Endometrium (tissue), 2 donors: ENCODE results near the gene MTMR3.
"Not testable (repeated sequence)": the region's sequence is repeated elsewhere in the genome, so short reads cannot be mapped to it uniquely, and the experiment has no call there.

Source experiments
- FAIRE-seq: peaks from 2 replicates; lab custom pipeline; 2012; peaks lifted over from hg19 to GRCh38; lab: Jason Lieb, UNC
- donor health status: control.
- donor health status: control.

The MTMR3 gene

DNA sequence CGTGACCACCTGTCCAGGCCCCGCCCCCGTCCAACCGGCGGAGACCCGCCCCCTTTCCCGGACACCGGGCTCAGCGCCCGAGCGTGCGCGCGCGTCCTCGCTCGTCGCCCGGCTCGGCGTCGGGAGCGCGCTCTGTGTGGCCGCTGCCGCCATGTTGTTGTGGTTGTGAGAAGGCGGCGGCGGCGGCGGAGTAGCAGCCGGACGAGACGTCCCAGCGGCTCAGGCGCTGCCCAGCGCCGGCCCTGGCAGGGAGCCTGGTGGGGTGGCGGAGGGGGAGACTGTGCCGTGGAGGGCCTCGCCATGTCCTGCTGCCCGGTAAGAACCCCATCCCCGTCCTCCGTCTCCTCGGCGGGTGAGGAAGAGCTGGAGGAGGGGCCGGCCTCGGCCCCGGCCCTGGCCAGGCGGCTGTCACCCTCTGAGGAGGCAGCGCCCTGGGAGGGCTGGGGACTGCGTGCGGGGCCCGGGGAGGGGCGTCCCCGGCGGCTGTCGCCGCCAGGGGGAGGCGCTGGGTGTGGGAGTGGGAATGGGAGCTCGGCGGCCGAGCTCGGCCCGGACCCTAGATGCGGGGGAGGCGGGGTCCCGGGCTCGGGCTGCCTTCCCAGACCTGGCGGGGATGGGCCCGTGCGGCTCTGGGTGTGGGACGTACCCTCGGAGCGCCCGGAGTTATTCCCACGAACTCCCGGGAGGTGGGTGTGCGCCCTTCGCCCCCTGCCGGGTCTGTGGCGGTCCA, at the start of gene MTMR3:
Gene MTMR3, plus strand, starts transcription at position 130 of the 730 bp plus-strand sequence. CDS start 87,886 bp downstream, outside the sequence.
- FAIRE-seq = no peak

DNA sequence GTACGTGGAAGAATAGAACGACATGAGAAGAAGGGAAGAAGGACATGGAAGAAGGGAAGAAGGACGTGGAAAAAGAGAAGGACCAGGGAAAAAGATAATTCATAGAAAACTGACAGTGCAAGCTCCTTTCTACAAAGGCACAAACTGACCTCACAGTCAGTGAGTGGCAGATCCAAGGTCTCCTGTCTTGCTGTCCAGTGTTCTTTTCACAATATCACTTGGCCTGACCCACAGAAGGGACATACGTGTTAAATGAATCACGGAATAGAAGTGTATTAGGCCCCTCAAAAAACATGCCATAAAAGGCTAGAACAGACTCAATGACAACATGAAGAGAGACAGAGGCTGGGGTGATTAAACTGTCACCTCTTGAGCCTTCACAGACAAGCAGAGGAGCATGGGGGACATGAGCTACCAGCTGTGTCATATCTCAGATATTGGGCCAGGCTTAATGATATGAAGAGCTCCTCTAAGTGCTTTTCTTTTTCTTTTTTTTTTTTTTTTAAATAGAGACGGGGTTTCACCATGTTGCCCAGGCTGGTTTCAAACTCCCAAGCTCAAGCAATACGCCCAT, 49.5 kb upstream of the MTMR3 start:
- FAIRE-seq = no peak

DNA sequence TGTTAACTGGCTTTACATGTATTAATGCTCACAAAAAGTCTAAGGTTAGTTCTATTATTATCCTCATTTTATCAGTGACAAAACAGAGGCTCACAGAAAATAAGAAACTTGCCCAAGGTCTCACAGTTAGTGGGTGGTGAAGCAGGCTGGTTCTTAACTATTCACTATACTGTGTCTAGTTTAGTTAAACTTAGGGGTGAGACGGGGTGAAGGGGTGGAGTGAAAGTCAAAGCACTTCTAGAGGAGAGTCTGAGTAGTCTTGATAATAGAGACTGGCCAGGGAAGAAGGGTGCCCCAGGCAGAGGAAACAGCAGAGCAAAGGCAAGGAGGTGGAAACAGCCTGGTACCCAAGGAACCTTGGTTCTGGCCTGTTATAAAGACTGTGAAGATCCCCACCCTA, 48.9 kb upstream of the MTMR3 start:
- no peak for FAIRE-seq

DNA sequence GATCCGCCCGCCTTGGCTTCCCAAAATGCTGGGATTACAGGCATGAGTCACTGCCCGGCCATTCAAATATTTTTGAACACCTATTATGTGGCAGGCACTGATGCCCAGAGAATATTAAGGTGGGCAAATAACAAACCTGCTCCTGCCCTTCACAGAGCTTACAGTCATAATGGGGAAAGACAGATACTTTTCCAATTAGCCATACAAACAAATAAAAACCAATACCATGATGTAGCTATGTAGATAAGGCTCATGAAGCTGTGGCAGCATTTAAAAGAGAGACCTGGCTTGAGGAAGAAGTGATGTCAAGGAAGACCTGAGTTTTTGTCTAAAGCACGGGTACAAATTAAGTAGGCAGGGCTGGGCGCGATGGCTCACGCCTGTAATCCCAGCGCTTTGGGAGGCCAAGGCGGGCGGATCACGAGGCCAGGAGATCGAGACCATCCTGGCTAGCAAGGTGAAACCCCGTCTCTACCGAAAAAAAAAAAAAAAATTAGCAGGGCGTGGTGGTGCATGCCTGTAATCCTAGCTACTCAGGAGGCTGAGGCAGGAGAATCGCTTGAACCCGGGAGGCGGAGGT, 46.1 kb upstream of the MTMR3 start:
- FAIRE-seq = not testable (repeated sequence)

DNA sequence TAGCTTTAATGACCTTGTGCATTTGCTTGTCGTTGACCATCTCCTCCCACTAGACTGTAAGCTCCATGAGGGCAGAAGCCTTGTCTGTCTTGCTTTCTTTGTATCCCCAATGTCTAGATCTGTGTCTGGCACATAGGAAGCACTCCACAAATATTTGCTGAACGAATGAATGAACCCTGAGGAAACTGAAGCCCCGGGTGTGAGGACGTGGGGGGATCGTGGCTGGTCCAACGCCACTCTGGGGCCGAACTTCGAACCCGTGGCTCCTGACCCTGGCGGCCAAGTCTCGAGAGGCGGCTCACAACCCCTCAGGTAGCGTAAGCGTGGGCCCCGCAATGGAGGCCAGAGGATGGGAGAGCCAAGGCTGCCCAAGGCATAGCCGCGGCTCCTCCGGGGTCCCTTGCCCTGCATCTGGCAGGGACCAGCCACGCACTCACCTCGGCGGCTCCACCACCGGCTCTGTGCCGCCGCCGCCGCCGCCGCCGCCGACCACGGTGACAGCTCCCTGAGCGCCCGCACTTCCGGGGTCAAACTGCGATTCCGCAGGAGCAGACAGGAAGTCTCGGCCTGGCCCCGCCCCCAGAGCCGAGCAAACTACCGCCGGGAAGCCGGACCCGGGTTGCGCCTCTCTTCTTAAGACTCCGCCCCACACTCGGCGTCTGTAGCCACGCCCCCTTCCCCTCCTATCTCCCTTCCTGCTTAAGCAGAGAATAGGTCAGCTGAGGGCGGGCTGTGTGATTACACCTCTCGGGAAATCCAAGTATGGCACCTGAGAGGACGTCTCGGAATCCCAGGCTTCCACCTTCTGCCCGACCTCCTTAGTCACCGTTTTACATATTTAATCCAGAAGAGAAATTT, 45.0 kb upstream of the MTMR3 start, which contains the start of gene ASCC2:
Gene ASCC2, minus strand, starts transcription at position 534 of the 858 bp plus-strand sequence. CDS start 5,949 bp downstream, outside the sequence.
- FAIRE-seq = peak; percentile 83

DNA sequence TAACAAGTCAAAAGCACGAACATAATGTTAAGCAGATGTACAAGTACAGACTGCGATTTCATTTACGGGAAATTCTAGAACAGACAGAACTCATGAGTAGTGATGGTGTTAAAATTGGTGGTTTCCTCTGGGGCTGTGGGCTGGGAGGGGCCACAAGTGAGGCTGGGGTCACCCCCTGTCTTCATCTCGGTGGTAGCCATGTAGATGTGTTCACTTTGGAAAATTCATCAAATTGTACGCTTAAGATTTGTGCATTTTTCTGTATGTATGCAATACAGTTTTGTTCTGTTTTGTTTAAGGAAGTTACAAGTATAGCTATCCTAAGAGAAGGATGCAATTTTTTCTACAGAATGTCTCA, 44.4 kb upstream of the MTMR3 start:
- no peak for FAIRE-seq

DNA sequence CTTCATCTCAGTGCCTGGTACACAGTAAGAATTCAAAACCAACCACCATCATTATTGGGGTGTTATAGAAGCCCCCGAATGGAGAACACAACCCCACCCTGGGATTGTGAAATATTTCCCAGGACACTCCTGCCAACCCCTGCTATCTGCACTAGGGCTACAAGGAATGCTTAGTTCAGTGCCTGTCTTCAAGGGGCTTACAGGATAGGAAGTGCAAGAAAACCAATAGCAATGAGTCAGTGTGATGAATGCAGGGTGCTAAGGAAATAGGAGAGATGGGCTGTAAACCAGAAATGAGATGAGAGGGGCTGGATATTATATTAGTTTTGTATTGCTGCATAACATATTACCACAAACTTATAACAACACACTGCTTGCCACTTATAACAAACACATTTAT, 43.9 kb upstream of the MTMR3 start:
- FAIRE-seq = no peak

DNA sequence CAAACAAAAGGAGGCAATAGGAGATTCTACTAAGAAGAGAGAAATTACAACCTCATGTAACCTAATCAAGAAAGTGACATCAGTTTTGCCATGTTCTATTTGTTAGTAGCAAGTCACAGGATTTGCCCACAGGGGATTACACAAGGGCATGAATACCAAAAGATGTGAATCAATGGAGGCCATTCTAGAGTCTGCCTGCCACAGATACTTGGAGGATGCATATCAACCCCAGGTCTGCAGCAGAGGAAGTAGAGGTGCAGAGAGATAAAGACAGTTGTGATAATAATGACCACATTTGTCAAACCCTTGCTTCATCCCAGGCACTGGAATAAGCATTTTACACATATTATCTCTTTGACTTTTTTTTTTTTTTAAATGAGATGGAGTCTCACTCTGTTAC, 42.5 kb upstream of the MTMR3 start:
- no peak for FAIRE-seq

DNA sequence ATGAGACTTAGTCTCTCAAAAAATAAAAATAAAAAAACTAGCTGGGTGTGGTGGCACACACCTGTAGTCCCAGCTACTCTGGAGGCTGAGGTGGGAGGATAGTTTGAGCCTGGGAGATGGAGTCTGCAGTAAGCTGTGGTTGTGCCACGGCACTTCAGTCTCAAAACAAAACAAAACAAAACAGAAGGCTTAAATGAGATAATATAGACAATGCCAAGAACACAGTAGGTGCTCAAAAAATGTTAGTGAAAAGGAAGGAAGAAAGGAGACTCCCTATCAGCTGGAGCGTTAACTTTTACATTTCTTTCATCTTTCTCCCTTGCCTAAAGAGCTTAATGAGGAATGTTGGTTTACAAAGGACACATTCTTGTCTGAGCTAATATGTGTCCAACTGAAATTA, 40.8 kb upstream of the MTMR3 start:
- FAIRE-seq = no peak

DNA sequence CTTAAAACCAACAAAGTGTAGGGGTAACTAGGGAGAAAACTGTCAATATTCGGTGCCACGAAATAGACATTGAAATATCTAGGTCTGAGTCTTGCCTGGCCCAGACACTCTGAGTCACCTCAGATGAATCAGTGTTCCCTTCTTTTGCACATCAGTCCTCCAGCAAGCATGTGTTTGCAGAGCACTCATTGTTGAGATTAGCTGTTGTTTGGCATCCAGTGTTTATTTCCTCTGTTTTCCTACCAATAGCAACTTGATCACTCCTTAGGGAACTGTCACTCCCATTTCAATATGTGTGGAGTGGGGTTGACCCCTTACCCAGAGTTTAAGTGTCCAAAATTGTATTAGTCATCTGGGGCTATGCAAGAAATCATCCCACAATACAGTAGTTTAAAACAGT, 40.2 kb upstream of the MTMR3 start:
- no peak for FAIRE-seq

DNA sequence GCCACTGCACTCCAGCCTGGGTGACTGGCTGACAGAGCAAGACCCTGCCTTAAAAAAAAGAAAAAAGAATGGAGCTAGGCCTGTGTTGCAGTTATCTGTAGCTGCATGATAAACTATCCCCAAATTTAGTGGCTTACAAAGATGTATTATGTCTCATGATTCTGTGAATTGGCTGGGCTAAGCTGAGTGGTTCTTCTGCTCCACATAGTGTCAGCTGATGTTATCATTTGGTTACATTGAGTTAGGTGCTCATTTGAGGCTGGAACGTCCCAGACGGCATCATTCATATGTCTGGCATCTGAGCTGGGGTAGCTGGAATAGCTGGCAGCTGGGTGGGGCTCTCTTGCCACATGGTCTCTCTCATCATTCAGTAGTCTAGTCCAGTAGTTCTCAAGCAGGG, 36.7 kb upstream of the MTMR3 start:
- FAIRE-seq = no peak

DNA sequence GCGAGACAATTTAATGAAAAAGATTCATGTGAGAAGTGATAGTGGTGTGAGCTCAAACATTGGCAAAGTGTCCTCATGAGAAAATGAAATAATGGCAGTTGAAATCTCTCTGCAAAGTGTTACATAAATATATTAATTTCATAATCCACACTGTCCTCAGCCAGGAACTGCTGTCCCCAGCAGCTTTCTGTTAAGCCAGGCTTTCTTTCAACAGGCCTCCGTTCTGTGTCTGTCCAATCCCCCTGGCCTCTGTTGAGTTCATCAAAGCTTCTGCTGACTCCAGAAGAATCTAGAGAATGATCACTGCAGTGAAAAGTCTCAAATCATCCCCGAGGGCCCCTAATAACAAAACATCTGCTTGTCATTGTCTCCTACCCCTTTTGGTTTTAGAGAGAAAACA, 34.9 kb upstream of the MTMR3 start:
- FAIRE-seq = no peak

DNA sequence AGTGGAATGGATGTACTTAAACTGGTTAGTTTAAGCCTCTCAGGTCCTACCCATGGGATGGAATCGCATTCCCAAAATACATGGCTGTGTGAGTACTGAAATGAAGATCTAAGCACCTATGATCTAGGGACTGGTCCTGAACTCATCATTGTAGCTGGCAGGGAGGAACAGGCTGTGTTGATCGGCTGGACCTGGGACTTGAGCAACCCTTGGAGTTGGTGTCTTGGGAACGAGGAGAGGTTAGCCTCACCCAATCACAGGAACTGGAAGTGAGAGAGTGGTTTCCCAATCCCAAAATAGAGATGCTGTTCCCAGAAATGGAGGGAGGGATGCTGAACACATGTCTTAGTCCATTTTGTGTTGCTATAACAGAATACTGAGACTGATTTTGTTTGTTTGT, 28.5 kb upstream of the MTMR3 start:
- no peak for FAIRE-seq

DNA sequence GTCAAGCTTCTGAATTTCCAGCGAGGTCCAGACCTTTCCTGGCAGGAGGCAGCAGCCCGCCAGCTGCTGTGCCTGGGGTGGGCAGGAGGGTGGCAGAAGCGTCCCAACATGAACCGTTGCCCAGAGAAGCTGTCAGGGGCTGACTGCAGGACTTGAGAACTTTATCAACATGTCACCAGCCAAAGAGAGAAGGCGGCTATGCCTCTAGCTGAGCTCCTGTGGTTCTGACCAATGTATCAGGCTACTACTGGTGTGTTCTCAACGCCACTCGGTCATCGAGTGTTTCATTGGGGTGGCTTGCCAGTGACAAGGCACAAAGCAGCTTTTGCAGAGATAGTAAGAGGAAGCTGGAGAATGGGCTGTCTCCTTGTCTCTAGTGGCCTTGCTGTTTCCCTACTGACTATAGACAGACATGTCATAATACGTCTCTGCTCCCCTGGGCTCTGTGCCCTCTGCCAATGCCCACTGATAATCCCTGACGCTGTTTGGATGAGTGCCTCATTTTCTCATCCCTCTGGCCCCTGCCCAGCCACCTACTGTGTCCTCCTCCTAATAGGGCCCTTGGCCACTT, 27.3 kb upstream of the MTMR3 start:
- FAIRE-seq = no peak

DNA sequence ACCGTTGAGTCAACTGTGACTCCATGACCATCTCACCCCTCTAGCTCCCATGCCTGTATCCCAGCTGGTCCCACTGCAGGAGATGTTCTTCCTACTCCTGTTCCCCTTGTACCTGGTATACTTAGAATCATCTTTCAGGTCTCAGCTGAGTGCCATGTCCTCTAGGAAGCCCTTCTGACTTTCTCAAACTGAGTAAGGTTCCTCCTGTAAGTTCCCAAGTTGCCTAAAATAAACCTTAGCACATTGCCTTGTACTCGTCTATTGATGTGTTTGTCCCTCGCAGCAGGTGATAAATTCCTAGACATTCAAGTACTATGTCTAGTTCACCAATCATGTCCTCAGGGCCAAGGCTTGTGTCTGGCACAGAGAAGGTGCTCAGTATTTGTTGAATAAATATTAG, 26.5 kb upstream of the MTMR3 start:
- no peak for FAIRE-seq

DNA sequence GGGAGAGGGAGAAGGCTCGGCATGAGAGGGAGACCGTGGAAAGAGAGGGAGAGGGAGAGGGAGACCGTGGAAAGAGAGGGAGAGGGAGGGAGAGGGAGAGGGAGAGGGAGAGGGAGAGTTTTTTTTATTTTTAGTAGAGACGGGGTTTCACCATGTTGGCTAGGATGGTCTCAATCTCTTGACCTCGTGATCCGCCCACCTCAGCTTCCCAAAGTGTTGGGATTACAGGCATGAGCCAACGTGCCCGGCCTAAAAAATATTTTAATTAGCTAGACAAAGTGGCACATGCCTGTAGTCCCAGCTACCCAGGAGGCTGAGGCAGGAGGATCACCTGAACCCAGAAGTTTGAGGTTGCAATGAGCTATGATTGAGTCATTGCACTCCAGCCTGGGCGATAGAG, 23.9 kb upstream of the MTMR3 start:
- not testable (repeated sequence) for FAIRE-seq

DNA sequence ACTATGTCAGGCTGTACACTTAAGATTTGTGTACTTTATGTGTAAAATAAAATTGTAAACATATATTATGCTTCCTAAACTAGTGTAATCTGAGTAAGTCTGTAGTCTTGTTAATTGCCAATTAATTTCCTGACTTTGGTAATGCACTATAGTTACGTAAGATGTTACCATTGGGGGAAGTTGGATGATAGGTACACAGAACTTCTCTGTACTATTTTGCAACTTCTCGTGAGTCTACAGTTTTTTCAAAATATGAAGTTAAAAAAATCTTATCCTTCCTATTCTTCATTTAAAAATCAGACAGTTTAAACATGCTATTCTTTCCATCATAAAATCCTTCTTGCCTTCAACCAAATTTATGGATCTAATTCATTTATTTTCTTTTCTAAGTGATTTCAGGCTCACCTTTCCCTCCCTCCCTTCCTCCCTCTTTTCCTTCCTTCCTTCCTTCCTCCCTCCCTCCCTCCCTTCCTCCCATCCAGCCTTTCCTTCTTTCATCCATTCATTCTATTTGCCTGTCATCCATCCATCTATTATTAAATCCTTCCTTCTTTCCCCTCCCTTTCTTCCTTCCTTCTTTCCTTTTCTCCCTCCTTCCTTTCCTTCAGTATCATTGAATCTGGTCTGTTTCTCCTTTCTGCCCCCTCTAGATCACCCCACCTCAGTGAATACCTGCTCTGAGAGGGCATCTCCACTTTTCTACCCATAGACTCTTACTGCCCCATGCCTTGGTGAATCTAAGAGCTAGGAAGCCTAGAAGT, 22.8 kb upstream of the MTMR3 start:
- no peak for FAIRE-seq

DNA sequence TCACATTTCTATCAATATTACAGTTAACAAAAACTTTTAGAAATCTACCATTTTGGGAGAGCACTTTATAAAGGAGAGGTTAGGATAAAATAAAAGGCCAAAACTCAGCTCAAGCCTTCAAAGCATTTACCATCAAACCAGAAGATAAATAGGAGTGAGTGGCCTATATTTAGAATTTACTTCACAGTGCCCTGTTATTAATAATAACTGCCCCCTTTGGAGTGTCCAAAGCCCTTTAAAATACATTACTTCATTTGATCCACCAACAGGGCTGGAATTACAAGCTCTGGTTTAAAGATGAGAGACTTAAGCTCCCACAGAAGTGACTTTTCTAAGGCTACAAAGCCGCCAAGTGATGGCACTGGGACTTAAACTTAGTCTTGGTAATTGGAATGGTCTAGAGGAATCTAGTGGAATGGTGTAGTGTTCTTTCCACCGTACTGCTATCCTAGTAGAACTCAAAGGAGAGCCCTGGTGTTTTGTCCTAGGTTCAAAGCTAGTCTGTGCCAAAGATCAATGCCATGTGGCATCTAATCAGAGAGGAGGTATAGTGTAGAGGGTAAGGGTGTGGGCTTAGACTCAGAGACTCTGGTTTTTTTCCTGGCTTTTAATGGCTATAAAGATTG, 21.2 kb upstream of the MTMR3 start:
- FAIRE-seq = no peak

DNA sequence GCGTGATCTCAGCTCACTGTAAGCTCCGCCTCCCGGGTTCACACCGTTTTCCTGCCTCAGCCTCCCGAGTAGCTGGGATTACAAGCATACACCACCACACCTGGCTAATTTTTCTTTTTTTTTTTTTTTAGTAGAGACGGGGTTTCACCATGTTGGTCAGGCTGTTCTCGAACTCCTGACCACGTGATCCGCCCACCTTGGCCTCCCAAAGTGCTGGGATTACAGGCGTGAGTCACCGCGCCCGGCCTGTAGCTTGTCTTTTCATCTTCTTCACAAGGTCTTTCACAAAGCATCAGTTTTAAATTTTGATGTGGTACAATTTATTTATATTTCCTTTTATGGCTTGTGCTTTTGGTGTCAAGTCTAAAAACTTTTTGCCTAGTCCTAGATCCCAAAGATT, 17.4 kb upstream of the MTMR3 start:
- not testable (repeated sequence) for FAIRE-seq

DNA sequence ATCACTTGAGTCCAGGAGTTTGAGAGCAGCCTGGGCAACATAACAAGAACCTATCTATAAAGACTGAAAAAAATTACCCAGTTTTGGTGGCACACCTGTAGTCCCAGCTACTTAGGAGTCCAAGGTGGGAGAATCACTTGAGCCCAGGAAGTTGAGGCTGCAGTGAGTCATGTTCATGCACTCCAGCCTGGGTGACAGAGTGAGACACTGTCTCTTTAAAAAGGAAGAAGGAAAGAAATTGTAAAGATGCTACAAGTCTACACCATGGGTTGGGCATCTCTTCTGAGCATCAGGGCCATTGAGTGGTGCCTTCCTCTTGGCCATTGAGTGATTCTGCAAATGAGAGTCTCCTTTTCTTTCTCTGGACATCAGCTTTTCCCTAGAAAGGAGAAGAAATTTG, 15.7 kb upstream of the MTMR3 start:
- FAIRE-seq = no peak

DNA sequence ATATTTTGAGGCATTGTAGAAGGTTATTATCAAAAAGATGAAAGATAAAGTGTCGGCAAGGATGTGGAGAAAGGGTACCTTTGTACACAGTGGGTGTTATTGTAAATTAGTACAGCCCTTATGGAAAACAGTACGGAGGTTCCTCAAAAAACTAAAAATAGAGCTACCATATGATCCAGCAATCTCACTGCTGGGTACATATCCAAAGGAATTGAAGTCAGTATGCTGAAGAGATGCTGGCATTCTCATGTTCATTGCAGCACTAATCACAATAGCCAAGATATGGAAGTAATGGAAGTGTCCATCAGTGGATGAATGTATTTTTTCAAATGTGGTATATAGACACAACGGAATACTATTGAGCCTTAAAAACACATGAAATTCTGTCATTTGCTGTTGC, 15.1 kb upstream of the MTMR3 start:
- no peak for FAIRE-seq
